Stimulated activated CD8-positive, alpha-beta memory T cell treated with anti-CD3 and anti-CD28 coated beads, Interleukin-15, amount 100 ng/mL, for 24 hours (primary cell): ENCODE data around the gene SHANK3.
"Not testable (repeated sequence)": the region's sequence is repeated elsewhere in the genome, so short reads cannot be mapped to it uniquely, and the experiment has no call there.

Experiments
- DNase-seq: peaks from one replicate; pipeline ENCODE4 v3.0.0-alpha.2; 2020; ENCODE audit warnings: low read depth

The SHANK3 gene

GRCh38 chr22:50672471-50673230 lies at the start of gene SHANK3:
Gene SHANK3, plus strand, starts transcription at chr22:50672823.
- no peak for DNase-seq

- DNase-seq = no peak
These were observed 48.1 kb upstream of the SHANK3 start for GRCh38 chr22:50624347-50625130.

- no peak for DNase-seq
These were observed 47.5 kb upstream of the SHANK3 start for GRCh38 chr22:50625131-50625567.

GRCh38 chr22:50625568-50626313 lies 46.9 kb upstream of the SHANK3 start:
- no peak for DNase-seq

GRCh38 chr22:50626314-50626849 lies 46.2 kb upstream of the SHANK3 start:
- DNase-seq = no peak

- no peak for DNase-seq
These were observed 45.6 kb upstream of the SHANK3 start for GRCh38 chr22:50626850-50627641.

- DNase-seq = peak; percentile 54
These were observed 44.7 kb upstream of the SHANK3 start, which contains the start of gene ARSA for GRCh38 chr22:50627642-50628542. Gene ARSA, minus strand, starts transcription at chr22:50628152. Its CDS starts 373 bp downstream, at chr22:50627779.

GRCh38 chr22:50628543-50629134 lies 44.0 kb upstream of the SHANK3 start:
- no peak for DNase-seq

GRCh38 chr22:50630376-50630775 lies 42.2 kb upstream of the SHANK3 start:
- DNase-seq = no peak

GRCh38 chr22:50633086-50633485 lies 39.5 kb upstream of the SHANK3 start:
- no peak for DNase-seq

GRCh38 chr22:50633771-50634170 lies 38.9 kb upstream of the SHANK3 start:
- no peak for DNase-seq

- no peak for DNase-seq
These were observed 37.0 kb upstream of the SHANK3 start for GRCh38 chr22:50635591-50635990.

GRCh38 chr22:50640296-50640695 lies 32.3 kb upstream of the SHANK3 start:
- not testable (repeated sequence) for DNase-seq

GRCh38 chr22:50640857-50641647 lies 31.6 kb upstream of the SHANK3 start:
- DNase-seq = no peak

GRCh38 chr22:50641696-50642607 lies 30.7 kb upstream of the SHANK3 start:
- DNase-seq = no peak

GRCh38 chr22:50643021-50643820 lies 29.4 kb upstream of the SHANK3 start:
- not testable (repeated sequence) for DNase-seq

GRCh38 chr22:50643821-50644101 lies 28.9 kb upstream of the SHANK3 start:
- DNase-seq = not testable (repeated sequence)
